PC-9 (cell line): Measurements from ENCODE around the gene SLC2A6. TPM values are rescaled to one million over a fixed set of nuclear protein-coding genes. Genes with fewer than 3 reads are reported as not detected.

Experiments used
- BruUV-seq: library from RNA; stranded (reverse); fragments of 400-500 nt; replicated peaks from 2 replicates; lab custom pipeline; 2021; lab: Mats Ljungman, UMichigan
- CTCF ChIA-PET: fragments of 300-600 bp; sonication (Branson Sonifier 250); formaldehyde crosslinking; loops from one replicate; lab custom pipeline; 2022; ENCODE audit warnings: antibody characterized with exemption; lab: Charles Lee
- POLR2A ChIA-PET: fragments of 300-600 bp; sonication (Branson Sonifier 250); formaldehyde crosslinking; loops from one replicate; lab custom pipeline; 2022; ENCODE audit warnings: antibody characterized with exemption; ENCODE audit not compliant: unreplicated experiment; lab: Charles Lee
- DNase-seq, 2 experiments: peaks; one replicate each; pipeline versions ENCODE4 v3.0.0 to v3.0.0-alpha.2; 2015 to 2022; ENCODE audit warnings: mixed read lengths in 1 of 2
- H2AFZ ChIP-seq: fragments of 200-600 bp; sonication (generic); 2 replicates; pipeline ENCODE4 v1.8.1; 2017; ENCODE audit warnings: antibody characterized with exemption
- H3F3A ChIP-seq: fragments of 200-600 bp; sonication (generic); 2 replicates; pipeline ENCODE4 v1.8.1; 2017; ENCODE audit warnings: antibody characterized with exemption, mild to moderate bottlenecking, low read depth; ENCODE audit not compliant: insufficient read depth
- H3K27ac ChIP-seq: fragments of 200-600 bp; sonication (generic); 2 replicates; pipeline ENCODE4 v1.6.1; 2016; ENCODE audit warnings: mixed run types
- H3K27me3 ChIP-seq: fragments of 200-600 bp; sonication (generic); 2 replicates; pipeline ENCODE4 v1.6.1; 2016; ENCODE audit warnings: low read depth, mixed run types; ENCODE audit not compliant: insufficient read depth
- H3K36me3 ChIP-seq: fragments of 200-600 bp; sonication (generic); 2 replicates; pipeline ENCODE4 v1.6.1; 2016; ENCODE audit warnings: low read depth, mixed run types
- H3K4me1 ChIP-seq: fragments of 200-600 bp; sonication (generic); replicated peaks from 2 replicates; pipeline ENCODE4 v1.6.1; 2016; ENCODE audit warnings: mixed run types; ENCODE audit not compliant: insufficient read depth
- H3K4me2 ChIP-seq: fragments of 200-600 bp; sonication (generic); 2 replicates; pipeline ENCODE4 v1.6.1; 2017; ENCODE audit warnings: mixed run types
- H3K4me3 ChIP-seq: fragments of 200-600 bp; sonication (generic); 2 replicates; pipeline ENCODE4 v1.6.1; 2016; ENCODE audit warnings: mixed run types
- H3K79me2 ChIP-seq: fragments of 200-600 bp; sonication (generic); 2 replicates; pipeline ENCODE4 v1.6.1; 2017; ENCODE audit warnings: low read depth, mixed run types
- H3K9me2 ChIP-seq: fragments of 200-600 bp; sonication (generic); 2 replicates; pipeline ENCODE4 v1.8.1; 2017; ENCODE audit warnings: mild to moderate bottlenecking; ENCODE audit not compliant: insufficient read depth
- H3K9me3 ChIP-seq: fragments of 200-600 bp; sonication (generic); 2 replicates; pipeline ENCODE4 v1.8.1; 2016; ENCODE audit warnings: low read depth; ENCODE audit not compliant: insufficient read depth
- H4K20me1 ChIP-seq: fragments of 200-600 bp; sonication (generic); 2 replicates; pipeline ENCODE4 v1.8.1; 2017; ENCODE audit not compliant: insufficient read depth
- CTCF ChIP-seq: fragments of 200-600 bp; sonication (generic); conservative IDR thresholded peaks from 2 replicates; pipeline ENCODE4 v1.6.1; 2017; ENCODE audit warnings: mixed run types, antibody characterized with exemption, mild to moderate bottlenecking, moderate library complexity
- EZH2 ChIP-seq: fragments of 200-600 bp; sonication (generic); IDR thresholded peaks from 2 replicates; pipeline ENCODE4 v1.8.0; 2017; ENCODE audit warnings: antibody characterized with exemption, low read depth
- intact Hi-C: fragments of 100-400 bp; cut with micrococcal nuclease; formaldehyde crosslinking; loops from one replicate; pipeline ENCODE4 v1.10.0; 2022; ENCODE audit not compliant: unreplicated experiment
- total RNA-seq: library from RNA; stranded (reverse); gene quantifications from 2 replicates; pipeline ENCODE4 v1.2.3, GENCODE V29; 2021

SLC2A6 gene
- total RNA-seq, 1 experiment from 2014 or later, result 13.1 TPM

- no peak overlapping the region for H2AFZ ChIP-seq
These were observed 23.2 kb upstream of the SLC2A6 start for GRCh38 chr9:133502112-133502511.

GRCh38 chr9:133499892-133500270 is 21.0 kb upstream of the SLC2A6 start:
- Histone ChIP-seq H3K4me3 (no peak overlapping the region), H3K36me3 (no peaks in the 10 kb centered on the region), H3K4me1 (no peaks in the 10 kb centered on the region), H3K27me3 (peaks cover 86% of the 10 kb centered on the region), H3K27ac (no peak overlapping the region), H4K20me1 (no peaks in the 10 kb centered on the region), H3K79me2 (no peaks in the 10 kb centered on the region), H3K9me3 (peaks cover 9% of the 10 kb centered on the region), H3F3A (peaks cover 8% of the 10 kb centered on the region), H2AFZ (no peak overlapping the region), H3K4me2 (no peak overlapping the region), H3K9me2 (no peaks in the 10 kb centered on the region)
- no peak for TF ChIP-seq CTCF
- no peak for TF ChIP-seq EZH2
- intact Hi-C loops, result loop anchor here (10.0 kb wide), 1 partner anchor 235 kb away; the partner anchor contains the start of gene SARDH
- DNase-seq, result no peak
- CTCF ChIA-PET, result no interaction called here
- BruUV-seq, result no TSS peak
- POLR2A ChIA-PET, result no interaction called here

More at GRCh38 chr9:133502112-133502511, 23.2 kb upstream of the SLC2A6 start:
- no peaks in the 10 kb centered on the region for H3K36me3 ChIP-seq
- H3K4me1 ChIP-seq, result peaks cover 7% of the 10 kb centered on the region; the same call in 1 of the 2 replicates
- TF ChIP-seq EZH2, result no peak
- no peak for TF ChIP-seq CTCF
- no peak overlapping the region for H3K4me3 ChIP-seq
- intact Hi-C loops, result loop anchor here (10.0 kb wide), 1 partner anchor 233 kb away; the partner anchor contains the start of gene SARDH
- no peak overlapping the region for H3K27ac ChIP-seq
- no peaks in the 10 kb centered on the region for H4K20me1 ChIP-seq
- BruUV-seq, result no TSS peak
- H3K9me2 ChIP-seq, result no peaks in the 10 kb centered on the region
- DNase-seq, result no peak
- ChIA-PET CTCF (no interaction called here), POLR2A (interaction anchor here (0.7 kb wide), 1 partner anchor 96 kb away, joined by 4 read pairs; no protein-coding TSS in a partner anchor)
- peaks cover 67% of the 10 kb centered on the region for H3K27me3 ChIP-seq
- peaks cover 9% of the 10 kb centered on the region for H3K9me3 ChIP-seq
- H3F3A ChIP-seq, result peaks cover 4% of the 10 kb centered on the region; the same call in 1 of the 2 replicates
- no peak overlapping the region for H3K4me2 ChIP-seq
- H3K79me2 ChIP-seq, result no peaks in the 10 kb centered on the region

- no peaks in the 10 kb centered on the region for H3K79me2 ChIP-seq
- no peak overlapping the region for H3K4me3 ChIP-seq
- H3F3A ChIP-seq, result peaks cover 8% of the 10 kb centered on the region
- peaks cover 9% of the 10 kb centered on the region for H3K9me3 ChIP-seq
- BruUV-seq, result no TSS peak
- no peak for DNase-seq
- H3K4me2 ChIP-seq, result no peak overlapping the region
- ChIA-PET POLR2A (interaction anchor here (0.6 kb wide), 2 partner anchors 27 to 40 kb away, joined by 3 to 7 read pairs; no protein-coding TSS in a partner anchor), CTCF (no interaction called here)
- no peak overlapping the region for H2AFZ ChIP-seq
- TF ChIP-seq CTCF, result no peak
- TF ChIP-seq EZH2, result no peak
- H3K9me2 ChIP-seq, result no peaks in the 10 kb centered on the region
- H3K4me1 ChIP-seq, result no peaks in the 10 kb centered on the region
- H3K27me3 ChIP-seq, result peaks cover 90% of the 10 kb centered on the region
- no peaks in the 10 kb centered on the region for H3K36me3 ChIP-seq
- intact Hi-C loops, result no loop called here
- H3K27ac ChIP-seq, result no peak overlapping the region
- H4K20me1 ChIP-seq, result no peaks in the 10 kb centered on the region
These were observed 20.4 kb upstream of the SLC2A6 start for GRCh38 chr9:133499132-133499891.
